Measurements from ENCODE around the gene ALK.

ALK gene

DNA sequence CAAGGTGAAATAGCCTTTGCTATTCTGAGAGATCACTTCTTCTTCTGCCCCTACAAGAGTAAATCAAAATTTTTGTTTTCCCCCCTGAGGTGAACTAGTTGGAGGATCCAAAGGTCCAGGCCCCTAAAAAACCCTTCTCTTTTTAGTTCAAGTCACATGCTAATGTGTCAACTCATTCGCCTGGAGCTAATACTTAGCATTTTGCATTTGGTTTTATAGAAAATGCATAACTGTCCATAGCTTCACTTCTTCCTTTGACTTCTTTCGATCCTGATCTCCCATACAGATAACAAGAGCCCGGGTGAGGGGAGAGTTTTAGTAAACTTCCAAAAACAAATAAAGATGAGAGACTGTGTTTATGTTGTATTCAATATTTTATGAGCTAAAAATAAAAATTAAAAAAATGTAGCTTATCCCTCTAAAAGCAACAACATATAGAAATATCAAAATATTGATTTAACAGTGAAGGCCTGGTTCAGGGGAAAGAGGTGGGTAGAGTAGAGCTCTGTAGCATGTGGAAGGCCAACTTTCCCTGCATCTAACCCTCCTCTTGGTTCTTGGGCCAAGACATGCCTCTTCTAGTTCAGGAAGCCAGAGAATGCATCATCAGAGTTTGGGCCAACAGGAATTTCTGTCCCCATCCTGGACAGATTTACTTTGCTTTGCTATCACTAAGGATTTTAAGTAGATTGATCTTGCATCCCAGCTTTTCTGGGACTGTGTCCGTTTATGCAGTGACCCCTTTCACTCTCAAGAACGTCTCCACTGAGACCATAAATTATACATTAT lies 333.8 kb downstream of the ALK start:
- Histone ChIP-seq H2AK5ac (ENCODE audit: low read depth, low read length) (no peak overlapping the region), H4K91ac (ENCODE audit: low read depth, low read length, poor library complexity) (no peak overlapping the region), H3K4ac (ENCODE audit: low read length) (no peak overlapping the region), H3K79me1 (ENCODE audit: low read depth, low read length) (no peaks in the 10 kb centered on the region), H2AFZ (ENCODE audit: low read length) (no peak overlapping the region), H4K8ac (ENCODE audit: low read depth, low read length) (no peak overlapping the region), H2BK120ac (ENCODE audit: low read depth, low read length) (no peak overlapping the region), H3K23ac (ENCODE audit: low read depth, low read length, poor library complexity) (no peak overlapping the region), H3K36me3 (replicated peaks in 1 of 2; ENCODE audit: control insufficient read depth in 2 of 2, insufficient read depth in 2 of 2, low read length in 2 of 2) (no peaks in the 10 kb centered on the region), H3K14ac (ENCODE audit: low read length) (no peak overlapping the region), H2BK15ac (ENCODE audit: low read length) (no peak overlapping the region), H2BK12ac (ENCODE audit: low read length) (no peak overlapping the region), H3K9me3 (replicated peaks in 1 of 2; ENCODE audit: control insufficient read depth in 2 of 2, insufficient read depth in 1 of 2, low read depth in 1 of 2, low read length in 2 of 2) (no peaks in the 10 kb centered on the region), H3K27me3 (ENCODE audit: control insufficient read depth in 3 of 3, insufficient read depth in 3 of 3, low read depth in 1 of 3, low read length in 3 of 3) (no peaks in the 10 kb centered on the region), H3K4me3 (ENCODE audit: low read length in 2 of 2) (no peak overlapping the region), H2BK5ac (ENCODE audit: low read length) (no peak overlapping the region), H3K4me2 (ENCODE audit: insufficient read depth, low read length, poor library complexity, severe bottlenecking) (no peak overlapping the region), H3K9ac (ENCODE audit: low read depth, low read length, poor library complexity) (no peak overlapping the region), H3K4me1 (ENCODE audit: control insufficient read depth in 2 of 2, insufficient read depth in 1 of 2, low read depth in 1 of 2, low read length in 2 of 2) (no peaks in the 10 kb centered on the region), H3K18ac (ENCODE audit: low read length) (no peak overlapping the region), H3K27ac (replicated peaks; ENCODE audit: low read length) (no peak overlapping the region)
- no peak for DNase-seq (ENCODE audit: low spot score)
- no CpG with 5 or more reads among the region's 5 CpGs for WGBS, 2 donors (ENCODE audit: extremely low coverage in 2 of 2, insufficient read length in 2 of 2, insufficient replicate concordance in 1 of 2)

- Histone ChIP-seq H3K27me3 (ENCODE audit: control insufficient read depth in 3 of 3, insufficient read depth in 3 of 3, low read depth in 1 of 3, low read length in 3 of 3) (no peaks in the 10 kb centered on the region), H3K9me3 (replicated peaks in 1 of 2; ENCODE audit: control insufficient read depth in 2 of 2, insufficient read depth in 1 of 2, low read depth in 1 of 2, low read length in 2 of 2) (no peaks in the 10 kb centered on the region), H2BK12ac (ENCODE audit: low read length) (no peak overlapping the region), H3K18ac (ENCODE audit: low read length) (no peak overlapping the region), H3K9ac (ENCODE audit: low read depth, low read length, poor library complexity) (no peak overlapping the region), H3K79me1 (ENCODE audit: low read depth, low read length) (no peaks in the 10 kb centered on the region), H3K14ac (ENCODE audit: low read length) (no peak overlapping the region), H2AK5ac (ENCODE audit: low read depth, low read length) (no peak overlapping the region), H3K4ac (ENCODE audit: low read length) (no peak overlapping the region), H2AFZ (ENCODE audit: low read length) (no peak overlapping the region), H3K36me3 (replicated peaks in 1 of 2; ENCODE audit: control insufficient read depth in 2 of 2, insufficient read depth in 2 of 2, low read length in 2 of 2) (no peaks in the 10 kb centered on the region), H4K8ac (ENCODE audit: low read depth, low read length) (no peak overlapping the region), H2BK120ac (ENCODE audit: low read depth, low read length) (no peak overlapping the region), H2BK15ac (ENCODE audit: low read length) (no peak overlapping the region), H3K4me3 (ENCODE audit: low read length in 2 of 2) (no peak overlapping the region), H2BK5ac (ENCODE audit: low read length) (no peak overlapping the region), H4K91ac (ENCODE audit: low read depth, low read length, poor library complexity) (no peak overlapping the region), H3K4me1 (ENCODE audit: control insufficient read depth in 2 of 2, insufficient read depth in 1 of 2, low read depth in 1 of 2, low read length in 2 of 2) (no peaks in the 10 kb centered on the region), H3K4me2 (ENCODE audit: insufficient read depth, low read length, poor library complexity, severe bottlenecking) (no peak overlapping the region), H3K23ac (ENCODE audit: low read depth, low read length, poor library complexity) (no peak overlapping the region), H3K27ac (replicated peaks; ENCODE audit: low read length) (no peak overlapping the region)
- no peak for DNase-seq (ENCODE audit: low spot score)
- WGBS, 2 donors (ENCODE audit: extremely low coverage in 2 of 2, insufficient read length in 2 of 2, insufficient replicate concordance in 1 of 2): no CpG with 5 or more reads among the region's 1 CpG
Measured at GRCh38 chr2:29586919-29587318, 334.5 kb downstream of the ALK start.

- no peaks in the 10 kb centered on the region for H3K36me3 ChIP-seq (replicated peaks in 1 of 2; ENCODE audit: control insufficient read depth in 2 of 2, insufficient read depth in 2 of 2, low read length in 2 of 2)
- H3K23ac ChIP-seq (ENCODE audit: low read depth, low read length, poor library complexity): no peak overlapping the region
- no peak overlapping the region for H3K9ac ChIP-seq (ENCODE audit: low read depth, low read length, poor library complexity)
- H3K27me3 ChIP-seq (ENCODE audit: control insufficient read depth in 3 of 3, insufficient read depth in 3 of 3, low read depth in 1 of 3, low read length in 3 of 3): no peaks in the 10 kb centered on the region
- no peak overlapping the region for H3K4me3 ChIP-seq (ENCODE audit: low read length in 2 of 2)
- WGBS, 2 donors (ENCODE audit: extremely low coverage in 2 of 2, insufficient read length in 2 of 2, insufficient replicate concordance in 1 of 2): no CpG with 5 or more reads among the region's 1 CpG
- no peak overlapping the region for H2BK5ac ChIP-seq (ENCODE audit: low read length)
- H3K18ac ChIP-seq (ENCODE audit: low read length): no peak overlapping the region
- no peaks in the 10 kb centered on the region for H3K9me3 ChIP-seq (replicated peaks in 1 of 2; ENCODE audit: control insufficient read depth in 2 of 2, insufficient read depth in 1 of 2, low read depth in 1 of 2, low read length in 2 of 2)
- H3K4ac ChIP-seq (ENCODE audit: low read length): no peak overlapping the region
- H3K4me2 ChIP-seq (ENCODE audit: insufficient read depth, low read length, poor library complexity, severe bottlenecking): no peak overlapping the region
- no peak overlapping the region for H3K27ac ChIP-seq (replicated peaks; ENCODE audit: low read length)
- no peak overlapping the region for H2BK120ac ChIP-seq (ENCODE audit: low read depth, low read length)
- H4K91ac ChIP-seq (ENCODE audit: low read depth, low read length, poor library complexity): no peak overlapping the region
- no peak overlapping the region for H2AFZ ChIP-seq (ENCODE audit: low read length)
- H3K14ac ChIP-seq (ENCODE audit: low read length): no peak overlapping the region
- no peaks in the 10 kb centered on the region for H3K4me1 ChIP-seq (ENCODE audit: control insufficient read depth in 2 of 2, insufficient read depth in 1 of 2, low read depth in 1 of 2, low read length in 2 of 2)
- DNase-seq (ENCODE audit: low spot score): no peak
- no peak overlapping the region for H2BK15ac ChIP-seq (ENCODE audit: low read length)
- H3K79me1 ChIP-seq (ENCODE audit: low read depth, low read length): no peaks in the 10 kb centered on the region
- no peak overlapping the region for H2AK5ac ChIP-seq (ENCODE audit: low read depth, low read length)
- no peak overlapping the region for H2BK12ac ChIP-seq (ENCODE audit: low read length)
- no peak overlapping the region for H4K8ac ChIP-seq (ENCODE audit: low read depth, low read length)
Measured at GRCh38 chr2:29583548-29584156, 337.7 kb downstream of the ALK start.

- H4K91ac ChIP-seq (ENCODE audit: low read depth, low read length, poor library complexity): no peak overlapping the region
- H3K4me2 ChIP-seq (ENCODE audit: insufficient read depth, low read length, poor library complexity, severe bottlenecking): no peak overlapping the region
- no peak for DNase-seq (ENCODE audit: low spot score)
- no peak overlapping the region for H3K18ac ChIP-seq (ENCODE audit: low read length)
- no peak overlapping the region for H2BK15ac ChIP-seq (ENCODE audit: low read length)
- no peak overlapping the region for H2BK12ac ChIP-seq (ENCODE audit: low read length)
- no peak overlapping the region for H2AFZ ChIP-seq (ENCODE audit: low read length)
- no peak overlapping the region for H2AK5ac ChIP-seq (ENCODE audit: low read depth, low read length)
- no peaks in the 10 kb centered on the region for H3K4me1 ChIP-seq (ENCODE audit: control insufficient read depth in 2 of 2, insufficient read depth in 1 of 2, low read depth in 1 of 2, low read length in 2 of 2)
- no peak overlapping the region for H3K14ac ChIP-seq (ENCODE audit: low read length)
- H2BK120ac ChIP-seq (ENCODE audit: low read depth, low read length): no peak overlapping the region
- H3K79me1 ChIP-seq (ENCODE audit: low read depth, low read length): no peaks in the 10 kb centered on the region
- WGBS, 2 donors (ENCODE audit: extremely low coverage in 2 of 2, insufficient read length in 2 of 2, insufficient replicate concordance in 1 of 2): no CpG with 5 or more reads among the region's 1 CpG
- no peak overlapping the region for H3K4ac ChIP-seq (ENCODE audit: low read length)
- no peak overlapping the region for H3K27ac ChIP-seq (replicated peaks; ENCODE audit: low read length)
- no peak overlapping the region for H3K4me3 ChIP-seq (ENCODE audit: low read length in 2 of 2)
- no peak overlapping the region for H3K9ac ChIP-seq (ENCODE audit: low read depth, low read length, poor library complexity)
- H3K23ac ChIP-seq (ENCODE audit: low read depth, low read length, poor library complexity): no peak overlapping the region
- H2BK5ac ChIP-seq (ENCODE audit: low read length): no peak overlapping the region
- no peaks in the 10 kb centered on the region for H3K27me3 ChIP-seq (ENCODE audit: control insufficient read depth in 3 of 3, insufficient read depth in 3 of 3, low read depth in 1 of 3, low read length in 3 of 3)
- H4K8ac ChIP-seq (ENCODE audit: low read depth, low read length): no peak overlapping the region
- H3K9me3 ChIP-seq (replicated peaks in 1 of 2; ENCODE audit: control insufficient read depth in 2 of 2, insufficient read depth in 1 of 2, low read depth in 1 of 2, low read length in 2 of 2): no peaks in the 10 kb centered on the region
- H3K36me3 ChIP-seq (replicated peaks in 1 of 2; ENCODE audit: control insufficient read depth in 2 of 2, insufficient read depth in 2 of 2, low read length in 2 of 2): no peaks in the 10 kb centered on the region
Measured at GRCh38 chr2:29583104-29583503, 338.3 kb downstream of the ALK start.

Measured in neuronal stem cell (in vitro differentiated cells).